Medulla oblongata (tissue), 1 donor: ENCODE measurements around the gene RIMS3.

ENCODE experiments used
- DNase-seq: peaks from one replicate; pipeline ENCODE4 v3.0.0-alpha.2; 2015; ENCODE audit errors: extremely low spot score

Gene RIMS3

DNA sequence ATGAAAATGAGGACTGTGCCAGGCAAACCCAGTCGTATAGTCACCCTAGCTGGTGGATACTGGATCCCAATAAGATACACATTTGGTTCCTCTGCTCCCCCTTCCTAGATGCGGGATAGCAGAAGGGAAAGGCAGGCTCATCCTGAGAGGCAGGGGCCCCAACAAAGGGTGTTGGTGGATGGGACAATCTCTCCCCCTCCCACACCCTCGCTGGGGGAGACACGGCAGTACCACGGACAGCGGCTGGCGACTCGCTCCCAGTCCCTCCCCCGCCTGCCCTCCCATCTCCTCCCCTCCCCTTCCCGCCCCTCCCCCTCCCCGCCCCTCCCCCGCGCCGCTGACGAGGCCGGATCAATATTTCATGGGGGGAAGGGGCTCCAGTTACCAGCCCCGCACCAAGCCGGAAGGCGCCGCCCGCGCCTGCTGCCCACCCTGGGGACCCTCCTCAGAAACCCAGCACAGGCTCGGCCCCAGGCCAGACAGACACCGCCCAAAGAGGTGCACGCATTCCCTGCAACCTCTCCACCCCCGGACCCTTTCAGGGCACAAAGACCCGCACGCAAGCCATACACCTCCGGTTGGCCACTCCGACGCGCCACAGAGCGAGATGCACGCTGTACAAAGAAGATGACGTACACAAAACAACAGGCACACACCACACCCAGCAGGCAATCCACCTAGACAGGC is 11.5 kb downstream of the RIMS3 start:
- DNase-seq, result no peak

DNA sequence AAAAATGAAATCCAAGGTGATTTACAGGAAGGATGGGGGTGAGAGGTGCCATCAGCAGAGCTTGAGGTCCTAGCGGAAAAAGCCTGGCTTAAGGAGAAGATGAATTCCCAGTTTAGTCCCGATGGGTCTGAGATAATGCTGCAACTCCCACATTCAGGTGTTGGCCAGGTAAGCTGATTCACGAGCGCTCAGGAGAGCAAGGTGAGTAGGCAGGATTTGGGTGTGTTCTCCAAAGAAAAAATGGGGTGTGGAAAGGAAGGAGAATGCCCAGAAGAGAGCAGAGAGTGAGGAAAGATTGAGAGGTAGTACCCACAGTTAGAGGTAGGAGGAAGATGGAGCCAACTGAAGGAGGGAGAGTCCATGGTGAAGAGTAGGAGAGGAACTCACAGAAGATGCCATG is 12.5 kb downstream of the RIMS3 start:
- no peak for DNase-seq

DNA sequence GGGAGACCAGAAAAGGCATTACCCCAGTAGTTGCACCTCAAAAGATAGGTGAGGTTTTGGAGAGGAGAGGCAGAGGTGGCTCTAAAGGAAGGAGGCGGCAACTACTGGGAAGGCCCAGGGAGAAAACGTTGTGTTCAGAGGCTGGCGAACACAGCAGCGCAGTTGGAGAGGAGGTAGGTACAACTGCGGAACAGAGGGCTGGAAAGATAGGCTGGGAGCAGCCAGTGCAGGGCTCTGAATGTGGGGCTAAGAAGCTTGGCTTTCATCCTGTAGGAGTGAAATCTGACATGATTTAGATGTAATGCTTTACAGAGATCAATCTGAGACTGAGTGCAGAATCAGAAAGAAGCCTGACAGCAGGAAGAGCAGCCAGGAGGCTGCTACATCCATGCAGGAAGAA is 13.0 kb downstream of the RIMS3 start:
- DNase-seq, result no peak

DNA sequence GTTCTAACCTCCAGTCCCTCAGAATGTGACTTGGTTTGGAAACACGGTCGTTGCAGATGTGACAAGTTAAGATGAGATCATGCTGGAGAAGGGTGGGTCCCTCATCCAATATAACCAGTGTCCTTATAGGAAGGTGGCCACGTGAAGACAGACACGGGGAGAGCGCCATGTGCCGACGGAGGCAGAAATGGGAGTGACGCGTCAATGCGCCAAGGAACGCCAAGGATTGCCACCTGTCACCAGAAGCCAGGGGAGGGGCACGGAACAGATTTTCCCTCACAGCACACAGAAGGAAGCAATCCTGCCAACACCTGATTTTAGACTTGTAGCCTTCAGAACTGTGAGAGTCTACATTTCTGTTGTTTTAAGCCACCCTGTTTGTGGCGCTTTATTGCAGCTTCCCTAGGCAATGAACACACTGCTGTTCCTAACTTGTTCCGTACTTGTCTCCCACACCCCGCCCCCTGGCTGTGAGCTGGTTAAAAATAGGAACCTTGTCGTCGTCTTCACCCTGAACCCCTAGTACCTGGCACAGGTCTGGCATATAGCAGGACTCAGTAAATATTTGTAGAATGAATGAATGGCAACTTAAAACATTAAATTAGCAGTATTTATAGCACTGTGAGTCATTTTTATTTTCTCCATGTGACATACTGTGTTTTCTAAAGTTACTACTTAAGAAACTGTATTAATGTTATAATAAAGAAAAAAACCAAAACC is 14.2 kb downstream of the RIMS3 start:
- DNase-seq, result no peak

DNA sequence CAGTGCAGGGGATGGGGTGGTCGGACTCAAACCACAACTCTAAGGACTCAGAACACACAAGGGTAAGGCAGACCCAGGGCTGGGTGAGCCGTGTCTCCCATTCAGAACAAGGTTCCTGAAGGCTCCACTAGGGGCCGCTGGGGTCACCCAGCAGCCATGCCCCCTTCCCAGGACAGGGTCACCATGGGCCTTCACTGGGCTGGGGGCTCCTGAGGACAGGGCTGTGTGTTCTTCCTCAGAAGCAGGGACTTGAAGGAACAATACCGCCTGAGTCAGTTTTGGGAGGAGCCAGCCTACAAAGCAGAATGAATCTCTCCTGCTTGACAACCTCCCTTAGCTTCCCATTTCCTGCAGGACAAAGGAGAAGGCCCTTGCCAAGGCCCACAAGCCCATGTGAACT is 15.4 kb downstream of the RIMS3 start:
- no peak for DNase-seq

DNA sequence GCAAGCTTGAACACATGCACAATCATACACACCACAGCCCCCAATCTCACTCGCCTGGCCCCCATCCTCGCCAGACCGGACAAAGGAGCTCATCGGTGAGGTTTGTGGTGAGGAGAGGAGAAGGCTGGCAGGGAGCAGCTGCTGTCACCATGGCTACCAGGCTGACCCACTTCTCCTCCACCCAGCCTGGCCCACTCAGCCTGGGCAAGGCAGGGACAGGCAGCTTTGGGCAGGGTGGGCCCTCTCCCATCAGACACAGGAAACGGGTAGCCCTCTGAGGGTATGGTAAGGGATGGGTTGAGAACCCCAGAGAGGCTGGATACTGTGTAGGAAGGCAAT is 15.9 kb downstream of the RIMS3 start:
- no peak for DNase-seq

DNA sequence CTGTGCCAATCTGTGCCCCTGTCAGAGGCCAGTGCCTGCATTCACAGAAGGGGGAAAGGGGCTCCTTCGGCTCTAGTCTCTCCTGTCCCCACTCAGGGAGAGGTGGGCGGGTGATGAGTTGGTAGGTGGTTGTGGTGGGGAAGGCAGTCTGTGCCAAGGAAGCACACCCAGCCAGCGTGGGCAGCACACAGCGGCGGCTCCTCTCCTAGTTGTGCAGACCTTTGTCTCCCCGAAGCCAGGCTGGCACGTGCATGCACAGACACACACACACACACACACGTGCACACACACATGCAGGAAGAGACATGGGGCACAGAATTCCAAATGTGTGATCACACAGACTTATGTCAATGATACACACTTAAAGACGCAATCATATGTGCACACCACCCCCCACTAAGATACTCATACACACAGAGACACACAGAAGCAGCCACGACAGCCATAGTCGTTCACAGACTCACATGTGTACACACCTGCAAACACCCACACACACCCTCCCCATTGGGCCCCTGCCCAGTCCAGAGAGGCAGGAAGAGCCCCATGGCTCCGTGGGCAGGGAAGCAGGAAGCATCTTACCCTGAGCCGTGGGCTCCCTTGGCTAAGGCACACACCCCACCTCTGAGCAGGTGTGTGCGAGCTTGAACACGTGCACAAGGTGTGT is 16.4 kb downstream of the RIMS3 start:
- no peak for DNase-seq

DNA sequence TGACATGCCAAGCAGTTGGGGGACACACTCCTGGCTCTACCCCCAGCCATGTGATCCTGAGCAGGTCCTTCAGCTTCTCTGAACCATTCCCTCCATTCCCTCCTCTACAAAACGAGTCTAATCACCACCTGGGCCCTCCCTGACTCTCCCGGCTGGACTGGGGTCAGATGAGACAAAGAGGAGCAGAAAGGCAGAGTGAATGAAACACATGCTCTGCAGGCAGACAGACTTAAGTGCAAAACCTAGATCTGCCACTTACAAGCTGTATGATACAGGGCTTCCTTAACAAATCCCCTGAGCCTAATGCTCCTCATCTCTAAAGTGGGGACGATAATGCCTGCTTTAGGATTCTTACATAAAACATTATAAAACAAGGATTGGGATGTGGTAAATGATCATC is 17.3 kb downstream of the RIMS3 start:
- no peak for DNase-seq

DNA sequence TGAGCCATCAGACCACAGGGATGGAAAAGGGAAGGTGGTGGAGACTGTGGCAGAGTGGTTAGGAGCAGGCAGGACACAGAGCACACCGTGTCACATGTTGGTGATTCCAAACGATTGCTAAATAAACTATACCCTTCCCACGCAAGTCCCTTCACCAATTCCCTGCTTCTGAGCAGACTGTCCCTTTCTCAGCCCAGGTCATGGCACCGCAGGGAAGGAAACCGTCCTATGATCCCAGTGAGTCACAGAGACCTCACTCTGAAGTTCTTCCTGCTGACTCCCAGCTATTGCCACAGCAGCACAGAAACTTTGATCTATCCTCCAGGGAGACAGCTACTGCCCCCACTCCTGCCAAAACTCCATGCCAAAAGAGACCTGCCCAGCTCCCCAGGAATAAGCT is 19.2 kb downstream of the RIMS3 start:
- no peak for DNase-seq

DNA sequence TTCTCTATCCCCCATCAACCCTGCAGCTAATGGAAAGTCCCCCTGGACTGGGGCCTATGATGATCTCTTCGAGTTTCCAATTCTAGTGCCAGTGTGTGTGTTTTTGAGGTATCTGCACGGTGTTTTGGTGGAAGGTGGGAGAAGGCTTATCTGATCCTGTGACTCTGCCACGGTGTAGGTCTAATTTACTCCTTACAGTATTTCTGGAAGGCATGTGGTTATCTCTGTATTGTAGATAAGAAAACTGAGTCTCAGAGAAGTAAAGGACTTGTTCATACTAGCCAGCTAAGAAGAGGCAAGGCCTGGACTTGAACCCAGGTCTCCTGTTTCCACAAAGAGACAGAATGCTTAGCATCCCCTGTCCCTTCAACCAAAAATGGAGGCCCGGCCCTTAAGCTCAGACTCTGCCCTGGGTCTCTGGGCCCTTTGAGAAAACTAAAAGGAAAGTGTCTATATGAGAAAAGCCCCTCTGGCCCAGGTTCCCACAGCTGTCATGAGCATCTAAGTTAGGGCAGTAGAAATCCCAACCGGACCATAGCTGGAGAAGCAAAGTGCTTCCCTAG is 20.3 kb downstream of the RIMS3 start:
- DNase-seq, result no peak

DNA sequence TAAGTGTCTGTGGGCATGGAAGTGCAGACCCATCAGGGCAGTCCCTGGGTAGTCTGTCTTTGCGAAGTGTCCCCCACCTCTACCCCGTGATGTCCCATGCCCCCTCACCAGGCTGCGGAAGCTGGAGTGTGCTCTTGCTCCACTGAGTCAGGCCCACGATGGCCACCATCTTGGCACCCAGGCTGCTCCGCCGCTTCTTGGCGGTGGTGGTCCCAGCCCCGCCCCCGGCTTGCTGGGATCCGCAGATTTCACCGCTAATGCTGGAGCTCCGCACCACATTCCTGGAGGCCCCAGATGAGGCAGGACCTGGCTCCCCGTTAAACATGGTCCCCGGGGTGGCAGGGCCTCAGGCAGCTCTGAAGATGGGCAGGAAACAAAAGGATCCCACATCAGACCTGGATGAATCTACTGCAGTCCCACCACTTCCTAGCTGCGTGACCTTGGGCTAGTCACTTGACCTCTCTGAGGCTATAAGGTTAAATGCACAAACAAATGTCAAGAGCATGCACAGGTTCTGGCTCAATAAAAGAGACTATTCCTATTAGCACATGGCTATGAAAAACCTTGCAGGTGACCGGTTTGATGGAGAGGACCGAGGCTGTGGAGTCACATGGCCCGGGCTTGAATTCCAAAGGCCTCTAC is 23.8 kb downstream of the RIMS3 start:
- DNase-seq, result no peak

DNA sequence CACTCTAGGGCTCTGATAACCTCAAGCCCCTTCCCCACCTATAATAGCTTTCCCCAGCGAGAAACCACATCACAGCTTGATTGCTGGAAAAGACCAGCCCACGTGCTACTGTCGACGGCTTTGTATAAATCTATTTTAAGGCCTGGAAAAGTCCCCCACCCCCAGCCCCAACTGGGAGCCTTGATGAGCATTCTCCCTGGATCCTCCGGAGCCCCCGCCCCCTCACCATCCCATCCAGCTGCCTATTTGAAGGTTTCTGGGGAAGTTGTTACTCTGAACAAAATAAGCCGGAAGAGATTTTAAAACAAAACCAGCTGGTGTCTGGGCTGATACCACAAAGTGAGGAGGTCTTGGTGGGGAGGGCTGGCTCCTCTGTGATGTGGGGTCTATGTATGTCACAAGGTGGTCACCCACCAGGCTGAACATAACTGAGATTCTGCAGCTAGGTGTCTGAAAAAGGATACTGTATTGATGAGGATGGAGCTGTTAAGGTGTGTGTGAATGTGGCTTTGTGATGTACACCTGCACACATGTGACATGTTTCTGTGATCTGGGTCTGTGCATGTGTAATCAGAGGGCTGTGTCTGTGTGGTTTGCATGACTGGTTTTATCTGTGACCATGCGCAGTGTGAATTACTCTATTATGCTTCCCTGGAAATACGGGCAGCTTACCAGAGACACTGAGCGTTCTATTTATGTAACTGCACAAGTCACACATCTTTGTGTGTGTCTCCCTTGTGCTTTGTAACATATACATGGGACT is 25.0 kb downstream of the RIMS3 start:
- DNase-seq, result no peak

DNA sequence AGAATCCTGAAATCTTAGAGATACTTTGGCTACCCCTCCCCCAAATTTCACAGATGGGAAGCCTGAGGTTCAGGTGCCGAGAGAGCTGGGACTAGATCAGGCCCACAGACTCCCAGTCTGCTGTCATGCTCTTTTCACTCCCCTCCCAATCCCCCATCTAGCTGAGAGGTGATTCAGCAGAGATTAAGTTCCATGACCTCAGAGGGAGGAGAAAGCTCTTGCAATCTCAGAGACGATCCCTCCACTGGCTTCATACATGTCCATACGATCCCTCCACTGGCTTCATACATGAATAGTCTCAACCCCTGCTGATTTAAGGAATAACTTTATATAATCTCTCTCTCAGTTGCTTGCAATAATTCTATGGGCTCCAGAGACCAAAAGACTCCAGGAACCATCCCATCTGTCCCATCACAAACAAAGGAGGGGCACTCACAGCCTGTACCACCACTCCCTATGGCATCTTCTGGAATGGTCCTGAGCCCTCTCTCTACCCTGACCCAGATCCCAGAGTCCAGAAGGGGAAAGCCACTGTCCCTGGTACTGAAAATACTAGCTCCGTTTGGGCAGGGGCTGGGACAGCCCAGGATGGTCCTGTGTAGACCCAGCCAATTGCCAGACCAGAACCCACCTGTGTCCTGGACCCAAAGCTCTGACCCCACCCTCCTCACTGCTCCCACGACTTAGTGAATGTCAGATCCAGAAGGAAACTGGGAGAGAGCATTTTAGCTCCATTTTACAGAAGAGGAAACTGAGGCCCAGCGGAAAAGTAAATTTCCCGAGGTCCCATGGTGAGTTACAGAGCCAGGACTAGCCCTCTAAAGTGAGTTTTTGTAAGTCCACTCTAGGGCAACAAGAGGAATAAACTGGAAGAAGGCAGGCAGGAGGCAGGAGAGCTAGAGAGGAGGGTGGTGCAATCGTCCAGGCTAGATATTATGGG is 27.1 kb downstream of the RIMS3 start:
- DNase-seq, result no peak

DNA sequence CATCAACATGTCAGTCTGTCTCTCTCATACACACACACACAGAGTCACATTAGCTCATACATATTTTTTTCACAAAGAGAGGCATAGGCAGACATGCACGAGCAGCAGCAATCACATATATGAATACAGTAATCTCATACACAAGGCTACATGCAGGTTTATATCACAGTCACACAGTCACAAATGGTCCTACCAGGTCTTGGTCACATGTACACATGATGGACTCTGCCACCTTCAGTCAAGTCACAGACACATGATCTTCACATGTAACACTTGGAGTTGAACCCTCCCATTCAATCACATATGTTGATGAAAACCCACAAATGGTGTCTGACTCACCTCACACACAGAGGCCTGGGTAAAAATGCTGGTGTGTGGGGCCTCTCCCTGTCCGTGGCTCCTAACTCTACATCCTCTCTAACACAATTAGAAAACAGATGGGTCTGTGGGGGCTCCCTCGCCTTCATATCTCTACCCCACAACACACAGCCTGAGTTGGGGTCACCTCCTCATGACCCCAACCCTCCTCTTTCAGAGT is 27.9 kb downstream of the RIMS3 start:
- DNase-seq, result no peak

DNA sequence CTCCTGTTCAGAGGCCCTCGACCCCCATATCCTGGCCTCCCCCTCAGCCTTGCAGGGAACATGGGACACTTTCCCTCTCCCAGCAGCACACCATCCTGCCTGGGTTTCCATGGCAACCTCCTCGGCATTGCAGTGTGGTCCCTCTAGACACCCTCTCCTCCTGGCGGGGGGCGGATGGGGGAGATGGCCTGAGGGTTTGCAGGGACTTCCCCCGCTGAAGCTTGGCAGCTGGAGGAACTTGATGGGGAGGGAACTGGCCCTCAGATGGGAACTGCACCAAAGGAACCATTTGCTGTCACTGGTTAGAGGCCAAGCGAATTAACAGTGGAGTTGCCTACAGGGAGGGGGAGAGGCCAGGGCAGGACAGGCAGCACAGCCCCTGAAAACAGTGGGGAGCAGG is 28.7 kb downstream of the RIMS3 start:
- DNase-seq, result no peak

DNA sequence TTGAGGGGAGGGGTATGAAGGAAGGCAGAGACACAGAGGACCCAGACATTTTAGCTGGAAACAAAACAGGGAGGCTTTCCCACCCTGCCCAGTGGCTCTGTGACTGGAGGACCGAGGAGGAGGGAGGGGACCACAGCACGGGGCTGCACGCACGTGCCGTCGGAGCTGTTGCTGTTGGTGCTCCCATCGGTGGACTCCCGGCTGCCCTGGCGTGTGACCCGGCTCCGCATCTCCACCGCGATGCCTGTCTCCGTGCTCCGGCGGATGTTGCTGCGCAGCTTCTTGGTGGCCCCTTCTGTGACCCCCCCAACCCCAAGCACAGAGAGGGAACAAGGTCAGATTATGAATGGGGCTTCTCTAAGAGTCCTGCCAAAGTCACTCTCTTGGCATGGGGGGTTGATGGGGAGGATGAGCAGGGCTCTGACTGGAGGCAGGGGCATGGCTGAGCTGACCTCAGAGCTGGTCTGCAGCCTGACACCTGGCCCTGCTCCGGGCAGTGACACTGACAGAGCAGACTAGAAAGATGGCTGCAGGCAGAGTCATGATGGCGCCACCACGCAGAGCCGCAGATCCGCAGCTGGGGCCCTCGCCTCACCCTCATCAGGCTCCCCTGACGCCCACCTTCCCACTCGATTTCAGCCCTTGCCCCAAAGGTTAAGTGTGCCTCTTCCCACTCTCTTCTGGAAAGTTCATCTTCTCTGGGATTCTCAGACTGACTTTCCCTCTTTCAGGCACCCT is 29.6 kb downstream of the RIMS3 start:
- no peak for DNase-seq

DNA sequence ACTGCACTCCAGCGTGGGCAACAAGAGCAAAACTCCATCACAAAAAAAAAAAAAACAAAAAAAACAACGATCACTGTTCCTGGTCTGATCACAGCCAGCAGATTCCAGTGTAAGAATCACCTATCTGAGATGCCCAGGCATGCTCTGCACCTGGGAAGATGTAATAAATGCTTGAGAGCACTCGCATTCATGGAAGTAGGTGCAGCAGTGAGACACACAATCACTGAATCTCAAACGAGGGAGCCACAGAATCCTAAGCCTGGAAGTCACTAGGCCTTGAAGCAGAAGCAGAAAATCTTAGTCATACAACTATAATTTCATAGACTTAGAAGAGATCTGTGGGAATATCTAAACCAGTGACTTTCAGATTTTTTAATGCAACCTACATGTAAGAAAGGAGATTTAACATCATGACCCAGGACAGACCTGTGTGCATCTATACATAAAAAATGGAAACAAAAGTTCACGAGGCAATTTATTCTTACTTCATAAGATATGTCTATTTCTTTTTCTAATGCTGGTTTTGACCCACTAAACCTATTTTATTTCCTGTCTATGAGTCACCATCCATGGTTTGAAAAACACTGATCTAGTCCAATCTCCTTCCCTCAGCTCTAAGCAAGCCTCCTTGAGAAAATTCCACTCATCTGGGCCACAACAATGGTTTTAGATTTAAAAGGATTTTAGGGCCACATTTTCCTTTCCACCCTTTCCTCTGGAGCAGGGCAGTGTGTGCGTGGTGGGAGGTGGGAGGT is 30.4 kb downstream of the RIMS3 start:
- no peak for DNase-seq

DNA sequence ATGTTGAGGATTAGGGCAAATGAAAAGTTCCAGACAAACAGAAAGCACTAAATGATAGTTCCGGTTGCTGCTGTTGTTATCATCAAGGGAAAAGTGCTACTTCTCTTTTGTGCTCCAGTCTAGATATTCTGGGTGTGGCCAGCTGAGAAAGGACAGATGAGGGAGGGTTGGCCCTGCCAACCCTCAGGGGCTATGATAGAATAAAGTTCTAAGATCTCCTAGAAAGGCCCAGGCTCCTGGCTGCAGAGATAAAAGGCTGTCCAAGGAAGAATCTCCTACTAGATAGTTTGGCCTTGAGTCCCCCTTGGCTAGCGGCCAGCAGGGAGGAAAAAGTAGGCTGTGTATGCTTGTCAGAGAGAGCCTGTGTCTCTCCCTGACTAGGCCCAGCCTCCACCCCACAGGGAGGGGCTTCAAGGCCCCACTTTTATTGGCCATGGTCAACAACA is 31.5 kb downstream of the RIMS3 start:
- DNase-seq, result peak; percentile 52

DNA sequence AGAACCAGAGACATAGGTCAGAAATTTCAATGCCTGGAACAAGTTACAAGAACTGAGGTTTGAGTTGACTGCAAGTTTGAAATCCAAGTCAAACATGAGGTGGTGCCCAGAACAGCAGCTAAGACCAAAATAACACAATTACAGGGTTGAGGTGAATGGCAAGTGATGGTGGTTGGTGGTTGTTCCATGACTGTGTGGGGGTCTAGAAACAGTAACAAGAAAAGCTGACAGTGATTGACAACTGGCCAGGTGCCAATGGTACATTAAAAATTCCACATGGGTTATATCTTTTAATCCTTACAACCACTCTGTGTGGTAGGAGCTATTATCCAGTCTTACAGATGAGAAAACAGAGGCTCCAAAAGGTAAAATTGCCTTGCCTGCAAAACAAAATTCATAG is 32.0 kb downstream of the RIMS3 start:
- DNase-seq, result no peak
